Nephron progenitor cell (in vitro differentiated cells): ENCODE data around the gene ATP9B.

Experiments used
- DNase-seq: peaks from one replicate; pipeline ENCODE4 v3.0.0; 2021
- H3K27ac Mint-ChIP-seq: 2 replicates; pipeline ENCODE4 v1.8.0; 2021; ENCODE audit warnings: mild to moderate bottlenecking, moderate library complexity, mixed read lengths
- H3K27me3 Mint-ChIP-seq: 2 replicates; pipeline ENCODE4 v1.8.0; 2021; ENCODE audit warnings: mild to moderate bottlenecking, low read depth, mixed read lengths; ENCODE audit not compliant: poor library complexity
- H3K36me3 Mint-ChIP-seq: 2 replicates; pipeline ENCODE4 v1.8.0; 2021; ENCODE audit warnings: low read depth, mixed read lengths
- H3K4me1 Mint-ChIP-seq: 2 replicates; pipeline ENCODE4 v1.8.0; 2021; ENCODE audit warnings: mixed read lengths
- H3K4me3 Mint-ChIP-seq: 2 replicates; pipeline ENCODE4 v1.8.0; 2021; ENCODE audit warnings: mild to moderate bottlenecking, moderate library complexity, mixed read lengths
- H3K9me3 Mint-ChIP-seq: 2 replicates; pipeline ENCODE4 v1.8.0; 2021; ENCODE audit warnings: mild to moderate bottlenecking, moderate library complexity, mixed read lengths
- TF ChIP-seq, protein P1 (sequence below): fragments of 200-600 bp; sonication (generic); IDR thresholded peaks from 2 replicates; pipeline ENCODE4 v1.5.0; 2021; ENCODE audit warnings: antibody characterized with exemption

Gene ATP9B

DNA sequence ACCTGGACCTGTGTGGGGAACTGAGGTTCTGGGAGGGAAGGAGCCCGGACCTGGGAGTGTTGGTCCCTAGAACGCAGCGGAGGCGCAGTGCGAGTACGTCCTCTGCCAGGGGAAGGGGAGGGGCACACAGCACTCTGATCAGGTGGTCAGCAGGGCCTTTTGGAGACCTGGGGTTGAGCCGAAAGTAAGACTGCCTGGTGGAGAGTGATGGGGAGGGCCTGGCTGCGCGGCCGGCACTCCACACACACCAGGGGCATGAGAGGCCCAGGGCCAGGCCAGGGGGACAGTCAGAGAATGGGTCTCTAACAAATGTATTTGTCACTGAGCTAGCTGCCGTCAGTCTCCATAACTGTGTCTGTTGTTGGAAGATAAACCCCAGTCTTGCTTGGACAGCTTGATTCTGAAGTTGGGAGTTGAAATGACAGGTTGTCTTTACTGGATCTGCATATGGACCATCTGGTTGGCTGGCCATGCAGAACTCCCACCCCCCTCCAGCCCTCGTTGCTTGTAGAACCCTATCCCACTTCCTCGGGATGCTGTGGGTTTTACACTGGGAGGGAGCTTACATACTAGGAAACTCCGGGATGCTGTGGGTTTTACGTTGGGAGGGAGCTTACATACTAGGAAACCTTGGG, 251.1 kb downstream of the ATP9B start:
- Mint-ChIP-seq H3K9me3 (peaks cover 10% of the 10 kb centered on the region), H3K4me3 (no peak overlapping the region), H3K27me3 (no peaks in the 10 kb centered on the region), H3K27ac (no peak overlapping the region), H3K36me3 (peaks cover 55% of the 10 kb centered on the region), H3K4me1 (peaks cover 10% of the 10 kb centered on the region)
- no peak for DNase-seq
- TF ChIP-seq, protein P1, sequence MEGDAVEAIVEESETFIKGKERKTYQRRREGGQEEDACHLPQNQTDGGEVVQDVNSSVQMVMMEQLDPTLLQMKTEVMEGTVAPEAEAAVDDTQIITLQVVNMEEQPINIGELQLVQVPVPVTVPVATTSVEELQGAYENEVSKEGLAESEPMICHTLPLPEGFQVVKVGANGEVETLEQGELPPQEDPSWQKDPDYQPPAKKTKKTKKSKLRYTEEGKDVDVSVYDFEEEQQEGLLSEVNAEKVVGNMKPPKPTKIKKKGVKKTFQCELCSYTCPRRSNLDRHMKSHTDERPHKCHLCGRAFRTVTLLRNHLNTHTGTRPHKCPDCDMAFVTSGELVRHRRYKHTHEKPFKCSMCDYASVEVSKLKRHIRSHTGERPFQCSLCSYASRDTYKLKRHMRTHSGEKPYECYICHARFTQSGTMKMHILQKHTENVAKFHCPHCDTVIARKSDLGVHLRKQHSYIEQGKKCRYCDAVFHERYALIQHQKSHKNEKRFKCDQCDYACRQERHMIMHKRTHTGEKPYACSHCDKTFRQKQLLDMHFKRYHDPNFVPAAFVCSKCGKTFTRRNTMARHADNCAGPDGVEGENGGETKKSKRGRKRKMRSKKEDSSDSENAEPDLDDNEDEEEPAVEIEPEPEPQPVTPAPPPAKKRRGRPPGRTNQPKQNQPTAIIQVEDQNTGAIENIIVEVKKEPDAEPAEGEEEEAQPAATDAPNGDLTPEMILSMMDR: no peak

DNA sequence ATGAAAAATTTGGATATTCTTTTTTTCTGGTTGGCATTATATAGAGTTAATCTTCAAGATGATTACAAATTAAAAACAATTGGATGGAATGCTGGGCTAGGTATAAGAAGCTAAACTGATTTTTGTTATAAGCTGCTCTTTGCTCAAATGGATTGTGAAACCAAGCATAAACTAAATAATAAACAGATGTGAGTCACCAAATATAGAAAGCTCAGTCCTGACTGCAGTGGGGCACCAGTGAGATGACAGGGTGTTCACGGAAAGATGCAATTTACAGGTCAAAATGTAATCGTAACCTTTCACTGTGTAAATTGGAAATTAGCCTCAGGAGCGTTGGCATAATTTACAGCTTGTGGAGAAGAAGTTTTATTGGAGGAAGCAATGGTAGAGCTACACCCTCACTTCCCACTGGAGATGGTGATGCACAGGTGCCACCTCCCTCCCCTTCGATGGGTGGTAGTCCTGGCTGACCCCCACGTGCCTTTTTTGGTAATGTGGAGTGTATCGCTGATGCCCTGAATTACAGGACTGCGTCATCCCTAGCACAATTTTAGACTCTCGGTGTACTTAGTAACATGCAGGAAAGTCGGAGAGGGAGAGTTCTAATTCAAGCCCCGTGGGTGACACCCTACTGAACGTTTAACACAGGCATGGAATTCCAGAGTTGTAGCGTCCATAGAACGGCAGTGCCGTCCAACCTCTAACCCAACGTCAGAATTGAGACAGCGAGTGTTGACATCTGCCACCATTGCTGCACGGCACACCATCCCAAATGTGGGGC, 252.6 kb downstream of the ATP9B start:
- no peak for DNase-seq
- Mint-ChIP-seq H3K27me3 (no peaks in the 10 kb centered on the region), H3K4me3 (no peak overlapping the region), H3K4me1 (peaks cover 10% of the 10 kb centered on the region), H3K27ac (no peak overlapping the region), H3K36me3 (peaks cover 41% of the 10 kb centered on the region), H3K9me3 (peaks cover under 1% of the 10 kb centered on the region)
- TF ChIP-seq, protein P1: no peak

DNA sequence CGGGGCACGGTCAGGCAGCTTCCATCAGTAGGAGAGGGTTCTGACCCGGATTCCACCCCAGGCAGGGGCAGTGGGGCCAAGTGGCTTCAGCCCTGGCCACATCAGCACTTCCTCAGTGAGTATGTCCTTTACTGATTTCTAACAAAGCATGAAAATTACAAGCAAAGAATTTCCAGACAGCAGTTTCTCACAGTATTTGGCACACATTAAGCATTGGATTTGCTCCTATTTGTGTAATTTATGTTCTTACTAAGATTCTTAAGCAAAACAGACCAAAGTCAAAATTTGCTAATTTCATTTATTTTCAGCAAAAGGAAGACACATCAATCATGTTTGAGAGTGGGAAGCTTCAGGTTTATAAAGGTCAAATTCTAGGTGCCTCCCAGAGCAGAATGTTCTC, 253.2 kb downstream of the ATP9B start:
- Mint-ChIP-seq H3K4me3 (no peak overlapping the region), H3K9me3 (peaks cover 4% of the 10 kb centered on the region), H3K36me3 (peaks cover 39% of the 10 kb centered on the region), H3K27me3 (no peaks in the 10 kb centered on the region), H3K27ac (no peak overlapping the region), H3K4me1 (peaks cover 10% of the 10 kb centered on the region)
- no peak for DNase-seq
- TF ChIP-seq, protein P1: no peak

DNA sequence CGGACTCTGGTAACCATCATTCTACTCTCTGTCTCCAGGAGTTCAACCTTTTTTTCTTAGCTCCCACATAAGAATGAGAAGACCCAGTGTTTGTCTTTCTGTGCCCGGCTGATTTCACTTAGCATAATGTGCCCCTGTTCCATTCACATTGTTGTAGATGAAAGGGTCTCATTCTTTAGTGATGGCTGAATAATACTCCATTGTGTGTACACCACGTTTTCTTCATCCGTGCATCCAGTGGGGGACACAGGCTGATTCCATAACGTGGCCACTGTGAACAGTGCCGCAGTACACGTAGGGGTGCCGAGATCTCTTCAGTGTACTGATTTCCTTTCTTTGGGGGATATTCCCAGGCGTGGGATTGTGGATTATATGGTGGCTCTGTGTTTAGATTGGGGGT, 254.3 kb downstream of the ATP9B start:
- Mint-ChIP-seq H3K4me1 (peaks cover 10% of the 10 kb centered on the region), H3K27ac (no peak overlapping the region), H3K4me3 (no peak overlapping the region), H3K9me3 (peaks cover 4% of the 10 kb centered on the region), H3K36me3 (peaks cover 37% of the 10 kb centered on the region), H3K27me3 (no peaks in the 10 kb centered on the region)
- TF ChIP-seq, protein P1: no peak
- DNase-seq: no peak

DNA sequence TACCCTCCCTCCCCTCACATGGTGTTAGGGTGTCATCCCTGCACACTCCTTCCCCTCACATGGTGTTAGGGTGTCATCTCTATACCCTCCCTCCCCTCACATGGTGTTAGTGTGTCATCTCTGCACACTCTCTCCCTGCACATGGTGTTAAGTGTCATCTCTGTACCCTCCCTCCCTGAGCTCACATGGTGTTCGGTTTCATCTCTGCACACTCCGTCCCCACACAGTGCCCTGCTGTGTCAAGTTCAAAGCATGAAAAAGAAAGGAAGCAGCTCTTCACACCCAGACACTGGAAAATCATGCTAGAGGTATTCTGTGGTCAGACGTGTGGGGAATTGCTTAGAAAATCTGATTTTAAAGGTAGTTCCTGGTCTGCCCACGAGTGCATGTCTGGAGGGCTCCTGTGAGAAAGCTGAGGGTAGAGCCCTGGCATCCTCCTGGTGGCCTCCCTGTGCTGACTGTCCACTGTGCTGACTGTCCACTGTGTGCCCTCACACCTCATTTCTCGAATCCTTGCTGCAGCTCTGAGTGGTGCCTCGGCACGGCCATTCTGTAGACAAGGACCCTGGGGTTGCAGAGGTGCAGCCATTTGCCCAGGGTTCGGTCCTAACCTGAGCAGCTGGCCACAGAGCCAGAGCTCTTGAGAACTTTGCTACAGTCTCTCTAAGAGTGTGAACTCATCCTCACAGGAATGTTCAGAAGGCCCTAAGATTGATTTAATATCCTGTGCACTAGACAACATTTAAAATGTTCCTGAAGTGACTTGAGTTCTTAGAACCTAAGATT, 257.4 kb downstream of the ATP9B start:
- Mint-ChIP-seq H3K27me3 (no peaks in the 10 kb centered on the region), H3K9me3 (peaks cover 4% of the 10 kb centered on the region), H3K36me3 (peaks cover 48% of the 10 kb centered on the region), H3K27ac (no peak overlapping the region), H3K4me3 (no peak overlapping the region), H3K4me1 (no peaks in the 10 kb centered on the region)
- no peak for DNase-seq
- TF ChIP-seq, protein P1: no peak
